ENCODE results near the gene SLC6A9.

SLC6A9 gene

GRCh38 chr1:44014365-44015104 is 16.7 kb downstream of the SLC6A9 start:
- H3K27me3 Mint-ChIP-seq = peaks cover 7 to 23% of the 10 kb centered on the region in 2 donors
- H3K36me3 Mint-ChIP-seq = no peaks in the 10 kb centered on the region
- H3K9me3 Mint-ChIP-seq = no peaks in the 10 kb centered on the region
- no peak overlapping the region for H3K27ac Mint-ChIP-seq
- ATAC-seq (replicated peaks) (no peak), DNase-seq (no peak)
- no peak overlapping the region for H3K4me3 Mint-ChIP-seq
- H3K4me1 Mint-ChIP-seq = no peaks in the 10 kb centered on the region

- Mint-ChIP-seq H3K9me3 (no peaks in the 10 kb centered on the region), H3K27ac (no peak overlapping the region), H3K27me3 (peaks cover 7 to 23% of the 10 kb centered on the region in 2 donors), H3K36me3 (no peaks in the 10 kb centered on the region), H3K4me3 (no peak overlapping the region), H3K4me1 (no peaks in the 10 kb centered on the region)
- ATAC-seq (replicated peaks) (no peak), DNase-seq (no peak)
Measured at GRCh38 chr1:44013949-44014348, 17.3 kb downstream of the SLC6A9 start.

GRCh38 chr1:44012941-44013609 is 18.2 kb downstream of the SLC6A9 start:
- Mint-ChIP-seq H3K9me3 (no peaks in the 10 kb centered on the region), H3K36me3 (no peaks in the 10 kb centered on the region), H3K27ac (no peak overlapping the region), H3K4me3 (no peak overlapping the region), H3K4me1 (no peaks in the 10 kb centered on the region), H3K27me3 (peaks cover 7 to 23% of the 10 kb centered on the region in 2 donors)
- no peak for ATAC-seq (replicated peaks)
- no peak for DNase-seq

GRCh38 chr1:44012404-44012803 is 18.9 kb downstream of the SLC6A9 start:
- ATAC-seq (replicated peaks) (no peak), DNase-seq (no peak)
- Mint-ChIP-seq H3K27me3 (peaks cover 7 to 23% of the 10 kb centered on the region in 2 donors), H3K4me1 (peaks cover 0 to 3% of the 10 kb centered on the region in 2 donors), H3K27ac (no peak overlapping the region), H3K36me3 (no peaks in the 10 kb centered on the region), H3K9me3 (no peaks in the 10 kb centered on the region), H3K4me3 (no peak overlapping the region)

GRCh38 chr1:44010935-44011471 is 20.3 kb downstream of the SLC6A9 start:
- Mint-ChIP-seq H3K27me3 (peaks cover 7 to 15% of the 10 kb centered on the region in 2 donors), H3K27ac (no peak overlapping the region), H3K36me3 (no peaks in the 10 kb centered on the region), H3K9me3 (no peaks in the 10 kb centered on the region), H3K4me3 (no peak overlapping the region), H3K4me1 (peaks cover 0 to 5% of the 10 kb centered on the region in 2 donors)
- ATAC-seq (replicated peaks) (no peak), DNase-seq (no peak)

GRCh38 chr1:44008259-44008658 is 23.0 kb downstream of the SLC6A9 start:
- Mint-ChIP-seq H3K36me3 (no peaks in the 10 kb centered on the region), H3K4me3 (no peak overlapping the region), H3K27me3 (no peaks in the 10 kb centered on the region), H3K4me1 (peaks cover 0 to 5% of the 10 kb centered on the region in 2 donors), H3K27ac (no peak overlapping the region), H3K9me3 (no peaks in the 10 kb centered on the region)
- ATAC-seq (replicated peaks) (no peak), DNase-seq (no peak)

- DNase-seq = no peak
- ATAC-seq (replicated peaks) = no peak
- no peak overlapping the region for H3K4me3 Mint-ChIP-seq
- H3K4me1 Mint-ChIP-seq = peaks cover 0 to 4% of the 10 kb centered on the region in 2 donors
- H3K27me3 Mint-ChIP-seq = no peaks in the 10 kb centered on the region
- no peaks in the 10 kb centered on the region for H3K36me3 Mint-ChIP-seq
- H3K27ac Mint-ChIP-seq = no peak overlapping the region
- H3K9me3 Mint-ChIP-seq = no peaks in the 10 kb centered on the region
Measured at GRCh38 chr1:44002606-44003157, 28.6 kb downstream of the SLC6A9 start.

GRCh38 chr1:44002165-44002564 is 29.1 kb downstream of the SLC6A9 start:
- Mint-ChIP-seq H3K9me3 (no peaks in the 10 kb centered on the region), H3K4me3 (no peak overlapping the region), H3K27me3 (no peaks in the 10 kb centered on the region), H3K27ac (no peak overlapping the region), H3K4me1 (peaks cover 0 to 2% of the 10 kb centered on the region in 2 donors), H3K36me3 (no peaks in the 10 kb centered on the region)
- DNase-seq (no peak), ATAC-seq (replicated peaks) (no peak)

GRCh38 chr1:44000122-44000665 is 31.1 kb downstream of the SLC6A9 start:
- no peaks in the 10 kb centered on the region for H3K9me3 Mint-ChIP-seq
- no peaks in the 10 kb centered on the region for H3K27me3 Mint-ChIP-seq

GRCh38 chr1:43999455-43999854 is 31.8 kb downstream of the SLC6A9 start:
- DNase-seq (no peak), ATAC-seq (replicated peaks) (no peak)
- H3K27ac Mint-ChIP-seq = no peak overlapping the region
- H3K36me3 Mint-ChIP-seq = no peaks in the 10 kb centered on the region
- H3K9me3 Mint-ChIP-seq = no peaks in the 10 kb centered on the region
- H3K4me1 Mint-ChIP-seq = peaks cover 0 to 4% of the 10 kb centered on the region in 2 donors
- no peaks in the 10 kb centered on the region for H3K27me3 Mint-ChIP-seq
- H3K4me3 Mint-ChIP-seq = no peak overlapping the region

More at GRCh38 chr1:44000122-44000665, 31.1 kb downstream of the SLC6A9 start:
- no peak overlapping the region for H3K27ac Mint-ChIP-seq
- no peak for ATAC-seq (replicated peaks)
- no peak overlapping the region for H3K4me3 Mint-ChIP-seq
- H3K4me1 Mint-ChIP-seq = no peaks in the 10 kb centered on the region
- DNase-seq = no peak
- no peaks in the 10 kb centered on the region for H3K36me3 Mint-ChIP-seq

- ATAC-seq (replicated peaks) = no peak
- Mint-ChIP-seq H3K27ac (no peak overlapping the region), H3K4me1 (peaks cover 10 to 11% of the 10 kb centered on the region in 2 donors), H3K9me3 (no peaks in the 10 kb centered on the region), H3K27me3 (no peaks in the 10 kb centered on the region), H3K36me3 (no peaks in the 10 kb centered on the region), H3K4me3 (no peak overlapping the region)
- no peak for DNase-seq
Measured at GRCh38 chr1:43998000-43998378, 33.3 kb downstream of the SLC6A9 start.

GRCh38 chr1:43997295-43997999 is 33.8 kb downstream of the SLC6A9 start:
- Mint-ChIP-seq H3K27ac (peak overlapping the region; percentile 37), H3K36me3 (no peaks in the 10 kb centered on the region)

GRCh38 chr1:43996733-43997115 is 34.5 kb downstream of the SLC6A9 start:
- ATAC-seq (replicated peaks) = no peak
- peaks cover 19 to 24% of the 10 kb centered on the region in 2 donors for H3K4me1 Mint-ChIP-seq
- no peak for DNase-seq
- H3K27me3 Mint-ChIP-seq = no peaks in the 10 kb centered on the region
- no peaks in the 10 kb centered on the region for H3K9me3 Mint-ChIP-seq
- H3K27ac Mint-ChIP-seq = no peak overlapping the region
- no peaks in the 10 kb centered on the region for H3K36me3 Mint-ChIP-seq
- no peak overlapping the region for H3K4me3 Mint-ChIP-seq

More at GRCh38 chr1:43997295-43997999, 33.8 kb downstream of the SLC6A9 start:
- DNase-seq = no peak
- ATAC-seq (replicated peaks) = no peak
- Mint-ChIP-seq H3K27me3 (no peaks in the 10 kb centered on the region), H3K4me1 (peaks cover 14 to 16% of the 10 kb centered on the region in 2 donors), H3K9me3 (no peaks in the 10 kb centered on the region), H3K4me3 (no peak overlapping the region)

Data from stimulated activated naive B cell treated with anti-CD40 and anti-IgM and Interleukin-4, amounts not matched to agents 10 μg/mL and 1 μg/mL and 100 μg/mL, for 72 hours (primary cell).